Measurements from ENCODE around the gene LY6G5C.

LY6G5C gene

DNA sequence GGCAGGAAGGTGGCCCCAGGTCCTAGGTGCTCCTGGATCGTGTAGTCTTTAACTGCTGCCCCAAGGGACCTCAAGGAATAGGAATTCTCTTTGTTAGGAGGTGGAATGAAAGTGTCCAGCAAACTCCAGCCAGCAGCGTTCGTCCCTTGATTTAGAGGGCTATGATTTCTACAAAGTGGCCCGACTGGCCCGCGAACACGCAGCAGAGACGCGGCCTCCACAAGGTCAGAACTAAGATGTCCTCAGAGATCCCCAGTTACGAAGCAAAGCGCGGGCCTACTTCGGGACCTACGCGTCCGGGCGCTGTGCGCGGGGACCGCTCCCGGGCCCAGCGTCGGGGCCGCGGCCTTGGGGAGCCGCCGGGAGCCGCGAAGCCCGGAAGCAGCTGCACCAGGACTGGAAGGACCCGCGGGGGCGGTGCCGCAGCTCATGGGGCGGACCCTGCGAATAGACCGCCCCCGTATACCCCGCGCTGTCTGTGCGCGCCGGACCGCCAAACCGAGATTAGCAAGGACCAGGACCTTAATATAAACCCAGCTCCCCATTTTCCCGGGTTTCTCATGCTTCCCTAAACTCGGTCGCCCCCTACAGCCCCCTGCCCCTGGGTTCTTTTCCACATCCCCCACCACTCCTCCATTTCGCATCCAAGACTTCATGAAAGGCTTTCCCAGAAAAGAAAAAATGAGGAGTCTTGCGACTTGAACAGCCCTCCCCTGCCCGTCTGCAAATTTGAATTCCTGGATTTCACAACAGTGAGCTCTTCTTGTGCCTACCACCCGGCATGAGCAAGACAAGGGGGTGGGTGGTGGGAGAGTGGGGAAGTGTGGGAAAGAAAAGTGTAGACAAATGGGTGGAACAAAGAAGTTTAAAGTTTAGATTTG is 20.2 kb downstream of the LY6G5C start, which contains the start of gene C6orf47:
Gene C6orf47 (minus strand): TSS at position 398 of the 881 bp plus-strand sequence. CDS start 831 bp downstream, outside the sequence.
- DNase-seq, result peak; percentile 87

DNA sequence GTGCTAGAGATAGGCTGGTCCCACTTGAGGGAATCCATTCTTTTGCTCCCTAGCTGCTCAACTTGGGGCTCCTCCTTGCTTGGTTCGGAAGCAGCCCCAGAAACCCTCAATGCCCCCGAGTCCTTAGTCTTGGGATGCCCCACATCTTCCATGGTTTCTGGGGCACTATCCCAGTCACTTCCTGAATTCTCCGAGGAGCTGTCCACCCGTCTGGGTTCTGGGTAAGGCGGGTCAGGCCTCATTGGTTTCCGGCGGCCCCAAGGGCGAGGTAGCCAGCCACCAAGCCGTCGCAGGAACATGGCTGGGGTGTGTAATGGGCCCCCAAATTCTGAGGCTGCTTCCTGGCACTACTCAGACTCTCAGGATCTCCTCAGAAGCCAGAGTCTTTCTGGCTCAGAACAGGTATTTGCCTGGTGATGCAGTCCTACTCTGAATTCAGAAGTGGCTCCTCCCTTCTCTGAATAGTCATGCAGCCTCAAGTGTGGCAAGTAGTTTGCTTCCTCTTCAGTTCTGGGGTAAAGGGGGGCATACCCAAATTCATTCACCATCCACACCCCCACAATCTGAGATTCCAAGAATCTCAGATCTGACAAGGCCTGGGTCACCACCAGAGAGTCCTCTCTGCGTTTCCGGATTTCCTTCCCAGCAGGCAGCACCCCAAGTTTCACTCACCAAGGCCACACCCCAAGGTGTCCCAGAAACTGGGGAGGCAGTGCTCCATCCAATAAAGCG is 21.1 kb downstream of the LY6G5C start:
- no peak for DNase-seq

DNA sequence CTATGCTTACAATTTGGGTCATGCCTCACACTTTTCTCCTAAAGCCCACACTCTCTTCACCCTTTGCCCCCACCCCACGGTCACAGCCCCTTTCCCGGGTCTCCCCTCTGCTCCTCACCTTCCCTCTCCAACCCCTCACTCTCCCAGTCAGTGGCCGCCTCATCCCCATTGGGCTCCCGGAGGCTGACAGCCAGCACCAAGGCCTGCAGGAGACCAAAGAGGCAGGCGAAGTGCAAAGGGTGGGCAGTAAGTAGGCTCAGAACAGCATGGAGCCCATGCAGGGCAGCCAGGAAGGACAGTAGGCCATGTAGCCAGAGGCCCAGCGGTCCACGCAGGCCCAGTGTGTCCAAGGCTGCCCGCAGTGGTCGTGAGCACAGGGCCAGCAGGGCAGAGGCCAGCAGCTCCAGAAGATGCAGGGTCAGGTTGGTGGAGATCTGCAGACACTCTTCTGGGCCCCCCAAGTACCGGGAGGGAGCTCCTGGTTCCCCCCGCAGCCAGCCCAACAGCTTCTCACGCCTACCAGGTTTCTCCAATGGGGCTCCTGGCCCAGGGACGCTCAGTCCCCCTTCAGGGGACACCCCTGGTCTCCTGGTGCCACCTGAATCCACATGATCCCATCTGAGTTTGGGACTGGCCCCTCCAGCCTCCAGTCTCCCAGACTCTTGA is 21.8 kb downstream of the LY6G5C start:
- no peak for DNase-seq

DNA sequence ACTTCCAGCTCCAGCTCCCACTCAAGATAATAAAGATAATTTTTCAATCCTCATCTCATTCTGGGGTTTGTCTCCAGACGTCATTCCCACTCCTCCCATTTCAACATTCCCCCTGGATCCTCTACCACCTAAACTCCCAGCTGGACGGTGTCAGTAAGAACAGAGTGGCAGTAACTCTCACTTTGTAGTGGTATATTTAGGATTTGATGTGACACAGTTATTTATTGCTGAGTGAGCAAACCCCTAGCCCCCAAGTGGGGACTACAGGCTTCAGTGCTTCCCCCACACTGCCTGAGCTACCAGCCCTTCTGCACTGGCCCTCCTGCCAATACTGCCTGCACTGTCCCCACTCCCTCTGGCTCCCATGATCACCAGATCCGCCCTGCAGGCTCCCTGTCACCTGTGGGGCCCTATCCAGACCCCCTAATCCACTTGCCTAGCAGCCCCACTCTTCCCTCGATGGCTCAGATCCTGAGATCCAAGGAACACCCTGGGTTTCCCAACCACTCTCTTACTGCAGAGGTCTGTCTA is 22.6 kb downstream of the LY6G5C start:
- no peak for DNase-seq

DNA sequence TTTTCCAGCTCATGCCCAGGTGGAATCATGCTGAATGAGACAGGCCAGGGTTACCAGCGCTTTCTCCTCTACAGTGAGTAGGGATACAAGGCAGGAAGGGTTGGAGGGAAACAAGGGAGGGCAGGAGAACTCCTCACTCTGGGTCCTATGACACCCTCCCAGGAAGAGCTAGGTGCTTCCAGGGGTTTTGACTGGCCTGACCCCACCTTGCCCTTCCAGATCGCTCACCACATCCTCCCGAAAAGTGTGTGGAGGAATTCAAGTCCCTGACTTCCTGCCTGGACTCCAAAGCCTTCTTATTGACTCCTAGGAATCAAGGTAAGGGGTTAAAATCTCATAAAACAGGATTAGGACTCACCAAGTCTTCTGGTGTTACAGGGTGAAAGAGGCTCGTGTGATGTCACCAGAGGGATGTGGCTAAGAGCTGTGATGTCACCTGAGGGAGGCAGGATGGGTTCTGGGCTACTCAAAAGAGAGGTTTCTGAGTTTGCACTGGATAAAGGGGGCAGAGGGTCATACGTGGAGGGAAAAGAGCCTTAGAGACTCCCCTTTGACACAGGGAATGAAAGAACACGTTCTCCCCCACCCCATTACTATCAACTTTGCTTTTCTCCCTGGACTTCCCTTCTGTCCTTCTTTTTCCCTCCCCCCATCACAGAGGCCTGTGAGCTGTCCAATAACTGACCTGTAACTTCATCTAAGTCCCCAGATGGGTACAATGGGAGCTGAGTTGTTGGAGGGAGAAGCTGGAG is 23.3 kb downstream of the LY6G5C start:
- no peak for DNase-seq

DNA sequence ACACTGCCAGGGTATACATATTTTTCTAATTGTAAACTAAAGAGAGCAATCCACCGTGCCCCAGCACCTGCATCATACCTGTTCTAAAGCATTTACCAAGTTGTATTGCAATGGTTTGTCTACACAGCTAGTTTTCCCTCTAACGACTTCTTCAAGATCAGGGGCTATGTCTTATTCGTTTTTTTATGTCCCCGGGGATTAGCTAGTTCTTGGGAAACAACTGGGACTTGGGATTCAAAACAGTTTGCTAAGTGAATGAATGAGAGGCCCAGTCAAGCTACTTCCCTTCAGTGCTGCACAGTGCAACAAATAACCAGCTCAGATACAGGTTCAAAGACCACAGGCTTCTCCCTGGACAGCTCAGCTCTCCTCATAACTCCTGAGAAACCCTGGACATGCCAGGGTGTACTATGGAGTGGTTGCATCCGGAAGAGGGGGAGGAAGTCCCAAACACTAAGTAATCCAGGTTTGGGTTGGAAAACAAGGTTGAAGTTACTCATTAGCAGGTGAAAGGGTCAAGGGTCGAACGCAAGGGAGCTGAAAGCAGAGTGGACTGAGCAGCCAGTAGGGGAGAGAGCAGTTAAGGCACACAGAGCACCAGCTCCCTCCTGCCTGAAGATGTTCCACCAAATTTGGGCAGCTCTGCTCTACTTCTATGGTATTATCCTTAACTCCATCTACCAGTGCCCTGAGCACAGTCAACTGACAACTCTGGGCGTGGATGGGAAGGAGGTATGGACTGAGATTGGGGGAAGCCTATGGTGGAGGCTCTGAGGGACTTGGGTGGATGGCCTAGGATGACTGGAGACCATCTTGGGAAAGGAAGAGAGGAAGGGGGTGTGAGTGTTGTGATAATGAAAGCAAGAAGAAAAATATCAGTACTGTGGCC is 25.3 kb downstream of the LY6G5C start, which contains the start of gene APOM:
Gene APOM (plus strand): TSS at position 546 of the 889 bp plus-strand sequence. CDS start 73 bp downstream, at position 619.
- no peak for DNase-seq

DNA sequence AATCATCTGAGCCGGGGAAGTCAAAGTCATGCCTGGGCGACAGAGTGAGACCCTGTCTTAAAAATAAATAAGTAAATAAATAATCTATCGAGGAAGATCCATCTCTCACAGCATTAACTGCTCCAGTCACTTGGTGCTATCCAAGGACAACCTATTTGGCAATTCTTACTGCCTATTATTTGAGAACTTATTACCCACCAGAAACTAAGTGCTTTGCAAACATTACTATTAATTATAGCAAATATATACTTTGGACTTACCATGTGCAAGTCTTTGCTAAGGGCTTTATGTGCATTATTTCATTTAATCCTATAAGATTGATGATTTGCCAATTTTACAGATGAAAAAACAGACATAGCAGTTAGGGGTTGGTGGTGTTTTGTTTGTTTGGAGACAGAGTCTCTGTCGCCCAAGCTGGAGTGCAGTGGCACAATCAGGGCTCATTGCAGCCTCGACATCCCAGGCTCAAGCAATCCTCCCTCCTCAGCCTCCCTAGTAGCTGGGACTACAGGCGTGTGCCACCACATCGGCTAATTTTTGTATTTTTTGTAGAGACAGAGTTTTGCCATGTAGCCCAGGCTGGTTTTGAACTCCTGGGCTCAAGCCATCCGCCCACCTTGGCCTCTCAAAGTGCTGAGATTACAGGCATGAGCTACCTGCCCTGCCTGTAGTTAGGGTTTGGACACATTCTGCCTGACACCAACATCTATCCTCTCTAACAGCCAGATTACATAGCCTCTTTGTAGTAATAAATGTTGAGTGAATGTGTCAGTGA is 26.1 kb downstream of the LY6G5C start:
- no peak for DNase-seq

DNA sequence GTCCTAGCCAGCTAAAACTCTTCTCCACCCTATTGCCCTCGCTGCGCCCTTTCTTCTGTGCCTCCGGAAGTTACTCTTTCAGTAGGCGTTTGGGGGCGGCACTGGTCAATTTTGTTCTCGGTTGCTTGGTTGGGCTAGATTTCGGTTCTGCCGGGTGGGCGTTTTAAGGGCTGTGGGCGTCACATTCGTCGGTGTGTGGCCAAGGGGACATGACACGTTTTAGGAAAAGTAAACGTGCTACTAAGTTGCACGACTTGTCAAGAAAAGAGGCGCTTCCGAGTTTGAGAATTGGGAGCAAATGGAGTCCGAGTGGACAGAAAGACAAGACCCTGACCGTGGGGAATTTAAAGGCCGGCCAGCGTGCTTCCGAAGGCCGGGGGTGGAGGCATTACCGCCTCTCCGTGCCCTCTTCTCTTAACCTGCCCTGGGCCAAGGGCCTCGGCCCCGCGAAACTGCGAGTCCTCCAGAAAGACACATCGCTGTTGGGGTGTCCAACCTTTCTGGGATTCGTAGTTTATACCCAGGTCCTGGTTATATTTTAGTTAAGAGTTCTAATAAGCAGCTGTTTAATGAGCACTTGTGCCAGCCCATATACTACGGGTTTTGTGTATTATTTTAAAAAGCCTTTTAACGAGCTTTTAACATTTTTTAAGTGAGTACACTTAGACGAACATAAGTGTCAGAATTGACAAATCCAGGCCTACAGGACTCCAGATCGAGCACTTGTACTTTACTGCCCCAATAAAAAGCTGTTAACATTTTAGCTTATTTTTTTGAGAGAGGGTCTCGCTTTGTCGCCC is 27.7 kb downstream of the LY6G5C start:
- DNase-seq, result peak; percentile 97

DNA sequence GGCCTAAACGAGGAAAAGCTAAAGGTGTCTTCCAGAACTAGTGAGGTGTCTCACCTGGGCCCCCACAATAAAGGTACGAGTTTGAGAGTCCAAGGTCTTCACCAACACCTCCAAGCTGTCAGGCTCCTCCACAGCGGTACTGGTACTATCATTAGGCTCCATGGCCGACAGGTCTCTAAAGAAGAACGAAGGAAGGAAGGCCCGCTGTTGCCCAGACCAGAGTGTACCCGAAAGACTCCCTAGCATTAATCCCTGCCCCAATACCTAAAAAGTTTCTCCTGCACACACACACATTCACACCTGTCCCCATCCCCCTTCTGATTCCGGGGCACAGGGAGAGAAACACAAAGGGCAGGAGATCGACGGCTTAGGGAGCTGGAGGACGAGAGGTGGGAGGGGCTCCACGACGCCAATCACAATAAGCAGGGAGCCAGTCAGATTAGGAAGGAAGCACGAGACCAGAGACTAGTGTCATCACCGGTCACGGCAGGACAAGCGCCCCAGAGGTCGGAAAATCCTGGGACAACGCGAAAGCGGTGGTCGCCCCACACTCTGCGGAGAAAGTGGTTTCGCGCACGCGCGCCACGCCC is 29.2 kb downstream of the LY6G5C start:
- DNase-seq, result peak; percentile 60

DNA sequence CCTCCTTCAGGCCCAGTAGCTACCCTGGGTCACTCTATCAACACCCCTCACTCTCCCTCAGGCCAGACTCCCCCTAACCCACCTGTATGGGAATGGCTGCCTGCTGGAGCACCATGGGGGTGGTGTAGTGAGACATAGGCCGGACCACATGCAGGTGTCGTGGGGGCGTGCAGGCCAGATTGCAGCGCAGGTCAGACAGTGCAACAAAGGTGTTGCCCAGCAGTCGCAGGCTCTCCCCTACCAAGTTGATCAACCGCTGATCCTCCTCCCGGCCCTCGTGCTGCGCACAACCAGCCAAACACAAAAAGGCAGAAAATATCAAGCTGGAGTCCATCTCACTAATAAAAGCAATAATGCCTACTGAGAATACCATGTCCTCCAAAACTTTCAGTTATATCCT is 35.5 kb downstream of the LY6G5C start:
- DNase-seq, result no peak

DNA sequence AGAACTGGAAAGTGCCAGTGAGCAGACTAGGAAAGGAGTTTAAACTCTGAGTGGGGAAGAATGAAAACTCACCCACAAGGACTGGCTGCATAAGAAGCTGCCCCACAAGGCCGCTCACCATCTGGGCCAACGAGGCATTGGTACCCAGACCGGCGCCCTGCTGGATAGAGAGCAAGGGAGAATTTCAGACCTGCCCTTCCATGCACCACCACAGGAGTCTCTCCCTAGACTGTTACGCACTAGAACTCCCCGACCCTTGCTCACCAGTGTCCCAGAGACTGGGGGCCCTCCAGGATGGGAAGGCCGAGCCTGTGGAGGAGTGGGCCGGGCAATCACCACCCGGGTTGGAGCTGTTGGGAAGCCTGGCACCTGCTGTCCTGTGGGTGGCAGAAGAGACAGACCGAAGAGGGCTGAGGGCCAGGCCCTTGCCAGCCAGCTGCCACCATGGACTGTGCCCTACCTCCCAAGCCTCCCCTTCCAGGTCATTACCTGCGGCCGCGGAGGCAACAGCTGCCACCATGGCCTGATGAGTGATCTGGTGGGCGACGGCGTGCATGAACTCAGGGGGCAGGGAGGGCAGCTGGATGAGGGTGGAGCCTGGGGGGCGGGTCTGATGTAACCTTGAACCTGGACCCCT is 36.9 kb downstream of the LY6G5C start:
- no peak for DNase-seq

DNA sequence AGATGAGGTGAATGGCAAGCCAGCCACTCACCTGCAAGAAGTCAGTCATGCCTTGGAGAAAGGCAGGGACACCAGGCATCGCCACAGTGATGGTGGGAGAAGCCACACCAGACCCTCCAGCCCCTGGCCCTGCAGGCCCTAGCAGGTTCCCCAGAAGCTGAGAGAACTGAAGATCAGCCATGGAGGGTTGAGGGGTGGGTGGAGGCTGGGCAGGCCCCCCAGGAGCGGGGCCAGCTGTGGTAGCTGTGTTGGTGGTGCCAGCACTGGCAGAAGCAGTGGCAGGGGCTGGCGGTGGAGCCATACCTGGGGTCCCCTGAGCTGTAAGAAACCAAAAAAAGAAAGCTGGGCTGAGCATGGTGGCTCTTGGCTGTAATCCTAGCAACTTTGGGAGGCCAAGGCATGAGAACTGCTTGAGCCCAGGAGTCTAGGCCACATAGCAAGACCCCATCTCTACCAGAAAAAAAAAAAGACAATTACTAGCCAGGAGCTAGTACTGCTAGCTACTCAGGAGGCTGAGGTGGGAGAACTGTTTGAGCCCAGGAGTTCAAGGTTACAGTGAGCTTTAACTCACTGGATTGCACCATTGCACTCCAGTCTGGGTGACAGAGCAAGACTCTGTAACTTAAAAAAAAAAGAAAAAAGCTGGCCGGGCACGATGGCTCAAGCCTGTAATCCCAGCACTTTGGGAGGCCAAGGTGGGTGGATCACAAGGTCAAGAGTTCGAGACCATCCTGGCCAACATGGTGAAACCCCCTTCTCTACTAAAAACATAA is 37.9 kb downstream of the LY6G5C start:
- no peak for DNase-seq

DNA sequence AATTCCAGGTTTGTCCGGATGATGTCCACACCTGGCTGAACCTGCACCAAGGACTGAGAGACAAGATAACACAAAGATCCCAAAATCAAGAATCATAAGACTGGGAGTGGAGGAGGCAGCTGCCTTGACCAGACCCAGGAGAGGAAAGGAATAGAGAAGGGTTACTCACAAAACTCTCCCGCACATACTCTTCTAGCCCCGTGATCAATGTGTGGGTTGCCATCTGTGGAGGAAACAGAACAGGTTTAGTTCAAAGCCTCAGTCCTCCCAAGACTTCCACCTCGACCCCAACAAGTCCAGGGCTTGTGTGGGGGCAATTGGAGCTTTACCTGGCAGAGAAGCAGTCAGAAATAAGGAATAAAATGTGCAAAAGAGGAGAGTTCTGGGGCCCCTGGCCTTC is 39.5 kb downstream of the LY6G5C start:
- no peak for DNase-seq

DNA sequence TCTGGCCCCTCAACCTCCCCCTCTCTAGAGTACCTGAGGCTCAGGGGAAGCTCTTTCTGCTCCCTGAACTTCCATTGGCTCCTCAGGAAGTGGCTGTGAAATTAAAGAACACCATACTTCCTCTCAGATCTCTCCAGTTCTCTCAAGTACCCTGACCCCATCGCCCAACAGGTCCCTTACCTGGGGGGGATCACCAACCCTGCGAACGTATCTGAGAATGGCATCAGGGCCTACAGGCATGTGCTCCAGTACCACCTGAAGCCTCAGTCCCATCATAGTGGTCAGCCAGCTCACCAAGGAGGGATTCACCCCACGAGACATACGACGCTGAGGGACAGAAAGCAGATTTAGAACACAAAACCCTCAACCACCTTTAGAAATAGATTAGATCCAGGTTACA is 40.3 kb downstream of the LY6G5C start:
- no peak for DNase-seq

DNA sequence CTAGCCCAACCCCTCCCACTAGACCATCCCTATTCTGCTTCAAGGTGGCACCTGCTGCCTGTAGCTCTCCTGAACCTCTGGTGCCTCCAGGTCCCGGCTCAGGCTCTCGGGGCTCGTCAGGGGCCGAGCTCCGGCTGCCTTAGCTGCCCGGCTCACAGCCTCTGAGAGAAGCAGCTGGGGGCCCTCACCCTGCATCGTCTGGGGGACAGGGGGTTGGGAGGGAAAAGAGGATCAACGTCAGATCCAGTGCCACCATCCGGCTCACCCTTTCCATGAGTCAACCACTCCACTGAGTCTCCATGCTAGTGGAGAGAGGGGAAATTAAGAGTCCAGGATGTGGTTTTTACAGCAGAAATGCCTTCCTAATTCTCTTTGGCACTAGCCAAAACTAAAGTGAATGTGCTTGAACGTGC is 41.4 kb downstream of the LY6G5C start:
- no peak for DNase-seq

DNA sequence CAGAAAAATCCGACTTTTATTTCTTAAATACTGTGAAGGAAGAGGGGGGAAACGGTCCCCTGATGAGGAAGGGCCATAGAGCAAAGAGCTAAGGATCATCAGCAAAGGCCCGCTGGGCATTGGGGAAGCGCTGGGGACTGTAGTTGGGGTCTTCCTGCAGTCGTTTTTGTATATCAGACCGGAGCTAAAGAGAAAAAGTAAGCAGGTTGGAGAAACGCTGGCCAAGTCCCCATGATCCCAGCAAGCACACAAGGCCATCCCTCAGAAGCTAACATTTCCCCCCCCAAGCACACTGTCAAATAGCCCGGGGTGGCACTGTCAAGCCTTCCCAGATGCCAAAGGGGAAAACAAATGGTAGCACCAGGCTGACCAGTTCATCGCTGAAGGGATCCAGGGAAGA is 41.8 kb downstream of the LY6G5C start:
- no peak for DNase-seq

DNA sequence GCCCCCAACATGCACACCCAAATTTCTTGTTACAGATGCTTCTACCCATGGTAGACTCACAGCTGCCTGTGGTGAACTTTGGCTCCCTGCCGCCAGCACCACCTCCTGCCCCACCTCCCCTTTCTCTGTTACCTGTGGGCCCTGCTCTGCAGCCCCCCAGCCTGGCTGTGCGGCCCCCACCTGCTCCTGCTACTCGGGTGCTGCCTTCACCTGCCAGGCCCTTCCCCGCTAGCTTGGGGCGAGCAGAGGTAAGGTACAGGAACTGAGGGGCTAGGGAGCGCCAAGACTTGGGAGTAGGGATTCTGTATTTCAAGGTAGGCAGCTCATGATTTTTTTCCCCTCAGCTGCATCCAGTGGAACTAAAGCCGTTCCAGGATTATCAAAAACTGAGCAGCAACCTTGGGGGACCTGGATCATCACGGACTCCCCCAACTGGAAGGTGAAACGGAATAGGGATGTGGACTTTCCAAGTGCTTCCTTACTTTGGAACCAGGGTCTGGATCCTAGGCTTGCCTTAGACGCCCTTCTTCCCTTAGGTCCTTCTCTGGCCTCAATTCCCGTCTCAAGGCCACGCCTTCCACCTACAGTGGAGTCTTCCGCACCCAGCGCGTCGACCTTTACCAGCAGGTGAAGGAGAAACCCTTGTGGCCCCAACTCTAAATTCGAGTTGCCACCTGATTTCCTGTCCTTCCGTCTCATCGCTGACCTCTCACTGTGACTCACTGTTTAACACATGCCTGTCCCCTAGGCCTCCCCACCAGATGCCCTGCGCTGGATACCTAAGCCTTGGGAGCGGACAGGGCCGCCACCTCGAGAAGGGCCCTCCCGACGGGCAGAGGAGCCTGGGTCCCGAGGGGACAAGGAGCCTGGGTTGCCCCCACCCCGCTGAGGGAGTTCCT is 43.9 kb downstream of the LY6G5C start:
- no peak for DNase-seq
